SKM-1 treated with dmso at 0.1 percent for 144 hours (cell line): Measurements from ENCODE around the gene LRRC8E.
"Not testable (repeated sequence)": the region's sequence is repeated elsewhere in the genome, so short reads cannot be mapped to it uniquely, and the experiment has no call there.

Experiments used
- DNase-seq: peaks from one replicate; lab custom pipeline; 2025; ENCODE audit not compliant: unreplicated experiment; lab: John Stamatoyannopoulos, UW

Gene LRRC8E

DNA sequence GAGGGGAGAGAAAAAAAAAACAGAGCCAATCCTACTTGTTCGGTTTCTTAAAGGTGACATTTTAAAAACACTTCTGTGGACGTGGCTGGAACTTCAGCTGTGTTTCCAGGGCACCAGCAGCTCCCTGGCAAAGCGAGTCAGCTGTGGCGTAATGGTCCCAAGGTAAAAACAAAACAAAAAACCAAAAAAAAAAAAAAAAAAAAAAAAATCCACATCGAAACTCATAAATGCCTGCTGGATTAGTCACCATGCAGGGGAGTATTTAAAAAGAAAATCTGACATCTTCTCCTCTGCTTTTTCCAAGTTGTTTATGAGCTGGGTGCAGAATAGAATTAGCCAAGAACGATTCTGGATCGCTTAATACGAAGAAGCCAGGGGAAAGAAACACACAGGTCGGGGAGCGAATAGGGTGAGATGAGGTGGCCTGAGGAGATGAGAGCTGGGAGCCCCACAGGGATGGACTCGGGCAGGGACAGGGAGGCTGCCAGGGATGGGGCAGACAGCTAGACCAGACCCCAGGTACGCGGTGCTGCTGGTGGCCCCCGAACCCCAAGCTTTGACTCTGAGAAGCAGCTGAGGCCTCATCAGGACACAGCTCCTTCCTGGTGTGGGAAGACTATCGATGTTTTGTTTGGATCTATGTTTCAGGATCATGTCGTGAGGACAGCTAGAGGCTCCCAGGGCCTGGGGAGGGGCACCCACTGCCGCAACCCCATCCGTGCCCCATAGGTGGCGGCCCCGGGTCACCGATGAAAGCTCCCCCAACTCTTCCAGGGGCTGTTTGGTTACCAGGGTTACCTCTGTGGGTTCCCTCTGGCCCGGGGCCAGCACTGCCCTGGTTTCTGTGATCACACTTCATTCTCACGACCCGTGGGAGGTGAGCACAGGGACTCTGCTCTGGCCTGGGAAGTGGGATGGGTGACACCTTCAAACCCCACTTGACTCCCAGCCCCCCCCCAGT is 40.7 kb downstream of the LRRC8E start:
- DNase-seq: peak; percentile 60

DNA sequence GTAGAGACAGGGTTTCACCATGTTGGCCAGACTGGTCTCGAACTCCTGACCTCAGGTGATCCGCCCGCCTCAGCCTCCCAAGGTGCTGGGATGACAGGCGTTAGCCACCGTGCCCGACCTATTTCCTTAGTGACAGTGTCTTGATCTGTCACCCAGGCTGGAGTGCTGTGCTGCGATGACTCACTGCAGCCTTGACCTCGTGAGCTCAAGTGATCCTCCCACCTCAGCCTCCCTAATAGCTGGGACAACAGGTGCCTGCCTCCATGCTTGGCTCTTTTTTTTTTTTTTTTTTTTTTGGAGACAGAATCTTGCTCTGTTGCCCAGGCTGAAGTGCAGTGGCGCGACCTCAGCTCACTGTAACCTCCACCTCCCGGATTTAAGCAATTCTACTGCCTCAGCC is 41.7 kb downstream of the LRRC8E start:
- not testable (repeated sequence) for DNase-seq

DNA sequence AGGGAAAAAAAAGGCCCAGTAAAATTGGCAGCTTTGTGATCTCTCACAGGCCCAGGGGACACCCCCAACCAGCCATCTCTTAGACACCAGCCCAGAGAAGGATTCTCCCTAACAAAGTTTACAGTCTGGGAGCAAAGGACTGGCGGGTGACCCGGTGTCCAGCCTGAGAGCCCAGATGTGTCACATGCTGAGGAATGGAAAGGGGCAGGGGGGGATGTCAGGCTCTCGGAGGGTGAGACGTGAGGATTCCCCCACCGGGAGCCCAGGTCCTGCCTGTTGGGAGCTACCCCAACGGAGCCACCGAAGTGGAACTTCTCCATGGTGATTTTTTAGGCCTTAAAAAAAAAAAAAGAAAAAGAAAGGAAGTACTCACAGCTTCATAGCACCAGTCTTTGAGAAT is 42.5 kb downstream of the LRRC8E start:
- no peak for DNase-seq

DNA sequence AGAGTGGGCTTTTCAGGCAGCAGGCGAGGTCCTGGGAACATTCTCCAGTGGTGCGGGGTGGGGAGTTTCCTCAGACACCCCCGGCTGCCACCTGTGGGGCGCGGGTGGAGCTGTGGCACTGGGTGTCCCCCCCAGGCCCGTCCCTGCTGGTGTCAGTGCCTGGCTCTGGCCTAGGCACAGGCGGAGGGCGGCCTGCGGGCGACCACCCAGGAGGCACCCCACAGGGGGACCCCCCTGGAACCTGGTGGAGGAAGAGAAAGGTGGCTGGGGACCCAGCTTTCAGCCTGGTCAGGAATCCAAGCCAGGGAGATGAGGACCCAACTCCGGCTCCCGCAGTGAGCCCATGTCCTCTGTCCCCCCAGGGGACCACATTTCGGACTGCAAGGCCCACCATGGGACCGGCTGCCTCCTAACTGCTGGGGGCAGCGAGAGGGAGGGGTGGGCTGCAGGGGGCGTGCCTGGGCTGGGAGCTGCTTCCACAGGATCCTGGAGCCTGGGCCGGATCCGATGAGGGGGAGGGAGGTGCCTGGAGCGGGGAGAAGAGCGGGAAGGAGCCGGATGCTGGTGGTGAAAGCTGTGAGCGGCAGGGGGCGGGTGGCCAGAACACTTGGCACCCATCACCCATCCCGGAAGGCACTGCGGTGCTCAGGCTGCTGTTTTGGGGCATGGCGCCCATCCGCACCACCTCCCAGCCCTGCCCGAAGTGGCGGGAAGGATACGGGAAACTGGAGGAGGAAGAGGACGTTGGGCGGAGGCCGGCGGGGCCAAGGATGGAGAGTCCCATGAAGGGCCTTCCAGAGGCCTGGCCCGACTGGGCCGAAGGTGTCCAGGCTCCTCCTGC is 43.1 kb downstream of the LRRC8E start:
- no peak for DNase-seq

DNA sequence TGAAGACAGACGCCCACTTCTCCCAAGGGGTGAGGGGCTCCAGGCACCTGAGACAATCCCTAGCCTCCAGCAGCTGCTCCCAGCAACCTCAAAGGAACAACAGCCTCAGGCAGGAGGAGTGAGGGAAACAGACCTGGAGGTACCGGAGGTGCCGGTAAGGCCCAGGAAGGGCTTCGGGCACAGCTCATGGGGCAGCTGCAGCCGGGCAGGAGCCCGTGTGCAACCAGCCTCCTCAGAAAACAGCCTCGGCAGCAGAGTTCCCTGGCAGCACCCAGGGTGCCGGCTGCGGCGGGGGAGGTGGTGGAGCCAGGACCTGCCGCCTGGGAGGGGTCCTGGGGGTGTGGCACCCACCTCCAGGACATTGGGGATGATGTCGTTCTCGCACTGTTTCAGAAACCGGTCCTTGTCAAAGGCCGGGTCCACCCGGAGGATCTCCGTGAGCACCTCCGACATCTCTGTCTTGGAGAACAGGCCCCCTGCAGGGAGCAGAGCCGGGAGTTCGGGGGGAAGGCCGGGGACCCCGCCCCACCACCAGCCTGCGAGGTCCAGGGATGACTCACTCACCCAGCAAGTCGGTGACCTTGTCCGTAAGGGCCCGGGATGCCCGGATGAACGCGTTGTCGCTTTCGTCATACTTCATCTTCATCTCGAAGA is 44.1 kb downstream of the LRRC8E start:
- no peak for DNase-seq

DNA sequence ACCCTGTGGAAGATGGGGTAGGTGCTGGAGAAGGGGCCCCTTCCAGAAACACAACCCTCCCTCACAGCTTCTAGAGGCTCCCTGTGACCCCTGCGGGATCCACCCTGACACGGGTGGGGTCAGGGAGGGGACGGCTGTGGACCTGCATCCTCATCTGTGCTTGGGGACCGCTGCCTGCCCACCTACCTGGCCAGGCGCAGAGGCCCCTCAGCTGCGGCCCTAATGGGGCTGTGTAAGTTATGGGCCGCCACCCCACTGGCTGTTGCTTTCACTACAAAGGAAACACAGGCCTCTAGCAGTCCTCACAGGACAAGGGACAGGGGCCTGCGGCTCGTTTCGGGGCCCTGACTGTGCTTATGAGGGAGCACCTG is 44.6 kb downstream of the LRRC8E start:
- no peak for DNase-seq

DNA sequence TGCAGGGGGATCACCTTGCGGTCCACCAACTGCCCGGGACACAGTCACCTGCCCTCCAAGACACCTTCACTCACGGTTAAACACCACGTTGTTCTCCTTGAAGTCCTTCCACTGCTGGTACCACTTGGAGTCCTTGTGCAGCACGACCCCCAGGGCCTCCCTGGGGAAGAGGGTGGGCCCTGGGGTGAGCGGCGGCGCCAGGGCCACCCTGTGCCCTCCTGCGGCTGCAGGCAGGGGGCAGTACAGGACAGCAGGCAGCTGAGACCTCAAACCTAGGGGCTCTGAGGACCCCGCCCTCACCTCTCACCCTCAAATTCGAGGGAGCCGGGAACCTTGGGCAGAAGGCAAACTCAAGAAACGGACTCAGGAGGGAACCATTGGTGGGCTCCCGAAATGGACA is 45.1 kb downstream of the LRRC8E start:
- DNase-seq: no peak

DNA sequence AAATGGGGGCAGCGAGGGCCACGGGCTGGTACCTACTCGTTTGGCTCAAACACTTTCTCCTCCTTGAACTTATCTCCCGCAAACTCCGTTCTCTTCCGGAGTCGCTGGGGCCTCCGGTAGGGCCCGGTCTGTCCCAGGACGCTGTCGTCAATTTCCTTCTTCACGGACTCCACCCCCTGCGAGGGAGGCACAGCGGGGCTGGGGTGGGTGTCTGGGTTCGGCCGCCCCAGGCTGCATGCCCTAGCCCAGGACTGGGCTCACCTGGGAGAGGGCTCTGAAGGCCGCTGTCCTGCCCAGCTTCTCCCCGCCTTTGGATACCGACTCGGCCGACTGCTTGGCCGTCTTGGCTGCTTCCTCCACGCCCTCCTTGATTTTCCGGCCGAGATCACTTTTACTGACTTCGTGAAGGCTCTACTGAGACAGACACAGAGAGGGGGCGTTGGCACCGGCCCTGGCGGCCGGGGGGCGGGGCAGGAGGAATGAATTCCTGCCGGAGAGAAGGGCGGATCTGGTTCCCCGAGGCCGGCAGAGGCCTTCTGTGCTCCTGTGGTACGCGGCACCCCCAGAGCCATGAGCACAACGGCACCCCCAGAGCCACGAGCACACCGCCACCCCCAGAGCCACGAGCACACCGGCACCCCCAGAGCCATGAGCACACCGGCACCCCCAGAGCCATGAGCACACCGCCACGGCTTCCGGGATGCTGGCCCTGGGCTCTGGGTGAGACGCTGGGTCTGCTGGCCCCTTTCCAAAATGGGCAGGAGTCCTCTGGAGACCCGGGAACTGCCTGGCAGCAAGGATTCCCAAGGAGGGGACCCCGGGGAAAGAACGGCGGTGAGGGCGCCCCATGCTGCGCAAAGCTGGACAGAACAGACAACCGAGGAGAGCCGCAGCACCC is 45.8 kb downstream of the LRRC8E start:
- DNase-seq: no peak

DNA sequence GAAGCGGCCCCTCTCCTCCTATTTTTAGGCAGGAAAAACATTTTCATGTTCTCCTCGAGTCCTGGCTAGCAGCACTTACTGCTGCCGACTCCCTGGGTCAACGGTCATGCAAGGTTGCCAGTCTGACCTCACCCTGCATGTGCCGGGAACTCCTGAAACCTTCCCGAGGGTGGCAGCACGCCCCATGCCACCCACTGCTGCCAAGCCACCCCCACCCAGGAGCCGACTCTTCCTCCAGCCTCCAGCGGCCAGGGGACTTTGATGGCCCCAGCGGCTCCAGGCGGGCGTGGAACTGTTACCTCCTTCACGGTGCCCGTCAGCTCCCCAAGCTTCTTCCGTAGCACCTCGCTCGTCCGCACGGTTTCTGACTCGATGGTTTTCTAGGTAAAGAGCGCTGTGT is 46.5 kb downstream of the LRRC8E start:
- no peak for DNase-seq

DNA sequence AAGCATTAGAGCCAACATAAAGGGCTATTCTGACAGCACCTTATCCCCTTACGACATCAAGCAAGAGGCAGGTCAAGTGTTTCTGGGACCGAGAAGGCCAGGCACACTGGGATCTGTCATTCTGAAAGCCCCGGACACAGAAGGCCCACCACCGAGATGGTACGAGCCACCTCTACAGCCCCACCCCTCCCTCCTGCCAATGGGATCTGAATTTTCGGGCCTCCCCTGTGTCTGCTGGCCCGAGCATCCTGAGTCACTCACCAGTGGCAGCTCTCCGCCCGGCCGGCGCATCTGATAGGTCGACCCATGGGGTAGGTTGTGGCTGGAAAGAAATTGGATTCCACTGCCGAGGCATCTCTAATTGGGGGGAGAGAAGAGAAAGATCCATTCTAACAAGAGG is 52.5 kb downstream of the LRRC8E start:
- DNase-seq: no peak

DNA sequence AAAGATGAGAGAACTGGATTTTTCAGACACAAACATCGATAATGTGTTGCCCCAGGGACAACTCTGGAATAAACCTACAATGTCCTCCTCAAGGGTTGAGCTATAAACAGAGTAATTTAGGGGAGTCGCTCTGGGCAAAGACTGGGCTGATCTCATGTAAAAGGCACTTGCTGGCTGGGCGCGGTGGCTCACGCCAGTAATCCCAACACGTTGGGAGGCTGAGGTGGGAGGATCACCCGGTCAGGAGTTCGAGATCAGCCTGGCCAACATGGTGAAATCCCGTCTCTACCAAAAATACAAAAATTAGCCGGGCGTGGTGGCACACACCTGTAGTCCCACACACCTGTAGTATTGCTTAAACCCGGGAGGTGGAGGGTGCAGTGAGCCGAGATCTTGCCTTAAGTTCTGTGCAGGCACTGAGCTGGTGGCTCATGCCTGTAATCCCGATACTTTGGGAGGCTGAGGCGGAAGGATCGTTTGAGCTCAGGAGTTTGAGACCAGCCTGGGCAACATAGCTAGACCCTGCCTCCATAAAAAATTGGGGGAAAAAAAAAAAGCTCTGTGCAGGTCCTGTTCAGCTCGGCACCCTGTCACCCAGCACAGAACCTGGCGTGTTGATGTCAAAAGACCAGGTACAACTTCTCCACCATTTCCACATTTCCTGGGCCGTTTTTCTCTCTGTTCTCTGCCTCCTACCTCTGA is 53.7 kb downstream of the LRRC8E start:
- DNase-seq: no peak

DNA sequence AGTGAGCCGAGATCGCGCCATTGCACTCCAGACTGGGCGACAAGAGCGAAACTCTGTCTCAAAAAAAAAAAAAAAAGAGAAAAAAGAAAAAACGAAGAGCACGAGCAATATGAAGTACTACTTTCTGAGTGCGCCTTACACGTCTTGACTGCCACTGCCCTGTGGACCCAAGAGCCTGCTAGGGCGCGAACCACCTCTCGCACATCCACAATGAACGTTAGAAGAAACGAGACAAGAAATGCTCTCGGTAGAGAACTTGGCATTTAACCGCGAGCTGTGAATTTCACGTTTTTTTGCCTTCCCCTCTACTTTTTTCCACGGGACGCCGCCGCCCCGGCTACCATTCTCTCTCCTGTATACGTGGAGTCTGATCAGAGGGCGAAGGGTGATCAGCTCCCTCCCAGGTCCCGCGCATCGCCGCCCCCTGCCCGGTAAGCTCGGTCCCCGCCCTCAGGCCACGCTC is 54.7 kb downstream of the LRRC8E start:
- no peak for DNase-seq

DNA sequence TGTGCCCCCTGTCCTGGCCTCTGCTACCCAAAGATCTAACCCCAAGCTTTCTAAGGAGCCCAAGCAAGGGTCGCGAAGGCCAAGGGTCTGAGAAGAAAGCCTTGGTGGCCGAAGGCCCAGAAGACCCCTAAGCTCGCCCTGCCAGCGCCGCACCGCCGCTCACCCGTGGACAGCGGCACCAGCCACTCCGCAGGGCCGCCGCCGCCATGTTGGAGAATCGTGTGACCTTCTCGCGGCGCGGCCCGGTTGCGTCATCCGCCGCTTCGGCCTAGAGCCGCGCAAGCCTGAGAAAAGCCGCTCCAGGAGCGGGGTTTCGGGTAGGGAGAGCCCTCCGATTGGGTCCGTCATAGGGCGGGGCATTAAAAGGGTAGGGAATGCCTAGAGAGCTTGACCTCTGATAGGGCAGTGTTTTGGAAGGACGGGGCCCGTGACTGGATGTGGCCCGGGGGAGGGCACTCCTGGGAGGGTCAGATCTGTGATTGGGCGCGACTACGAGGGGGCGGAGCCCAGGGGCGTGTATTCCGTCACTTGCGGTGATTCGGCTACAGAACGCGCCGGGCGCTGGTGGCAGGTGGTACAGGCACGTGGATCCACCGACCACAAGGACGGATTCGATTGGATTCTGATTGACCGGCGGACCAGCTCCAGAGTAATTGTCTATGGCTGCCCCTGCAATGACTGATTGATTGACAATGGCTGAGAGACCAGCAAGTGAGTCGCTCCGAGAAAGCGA is 55.3 kb downstream of the LRRC8E start, which contains the start of gene TIMM44:
TIMM44 (minus strand) TSS at position 223 of the 733 bp plus-strand sequence; CDS start at position 208, 15 bp downstream.
- DNase-seq: peak; percentile 99

DNA sequence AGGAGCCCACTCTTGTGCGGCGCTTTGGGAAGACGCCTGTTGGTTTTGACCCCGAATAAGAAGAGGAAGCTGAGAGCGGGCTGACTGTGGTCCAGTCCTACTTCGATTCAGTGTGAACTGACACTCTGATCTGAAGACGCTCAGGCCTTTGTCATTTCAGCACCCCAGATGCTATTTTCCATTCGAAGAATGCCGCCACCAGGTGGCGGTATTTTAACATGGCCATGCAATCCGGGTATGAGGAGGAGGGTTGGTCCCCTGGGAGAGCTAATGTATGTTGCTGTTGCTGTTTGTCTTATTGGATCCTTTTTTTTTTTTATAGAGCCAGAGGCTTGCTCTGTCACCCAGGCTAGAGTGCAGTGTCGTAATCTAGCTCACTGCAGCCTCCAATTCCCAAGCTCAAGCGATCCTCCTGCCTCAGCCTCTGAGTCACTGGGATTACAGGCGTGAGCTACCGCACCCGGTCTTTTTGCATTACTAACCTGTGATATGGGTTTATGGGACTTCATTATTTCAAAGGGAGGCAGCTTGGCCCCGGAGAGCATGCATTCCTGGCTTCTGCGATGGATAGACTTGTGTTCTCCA is 56.0 kb downstream of the LRRC8E start:
- DNase-seq: peak; percentile 77

DNA sequence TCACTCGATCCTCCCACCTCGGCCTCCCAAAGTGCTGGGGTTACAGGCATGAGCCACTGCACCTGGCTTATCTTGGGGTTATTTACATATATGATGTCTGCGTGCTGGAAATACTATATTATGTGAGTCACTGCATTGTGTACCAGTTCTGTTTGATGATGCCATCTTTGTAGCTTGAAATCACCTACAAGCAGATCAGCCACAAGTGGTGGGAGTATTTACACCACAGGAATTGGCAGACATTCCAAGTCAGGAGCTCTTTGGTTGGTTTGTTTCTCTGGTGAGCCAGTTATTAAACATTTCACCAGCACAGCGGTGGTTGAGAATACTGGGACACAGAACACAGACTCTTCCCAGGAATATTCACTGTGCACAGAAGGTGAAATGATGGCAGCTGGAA is 59.6 kb downstream of the LRRC8E start:
- no peak for DNase-seq
